Immature natural killer cell (primary cell): ENCODE measurements around the gene ELFN1. TPM values are rescaled to one million over a fixed set of nuclear protein-coding genes. Genes with fewer than 3 reads are reported as not detected.

Experiments used
- DNase-seq, 3 donors: peaks; one replicate each; pipeline ENCODE4 v3.0.0; 2022; ENCODE audit warnings: mixed read lengths in 1 of 3
- H3K27ac Mint-ChIP-seq, 6 donors: one replicate each; pipeline ENCODE4 v1.8.0; 2020; ENCODE audit warnings: mixed read lengths in 6 of 6, mild to moderate bottlenecking in 5 of 6, inconsistent platforms in 4 of 6, moderate library complexity in 3 of 6
- H3K27me3 Mint-ChIP-seq, 3 donors: one replicate each; pipeline ENCODE4 v1.8.0; 2020 to 2021; ENCODE audit warnings: low read depth in 3 of 3, mild to moderate bottlenecking in 3 of 3, mixed read lengths in 3 of 3, moderate library complexity in 3 of 3, inconsistent platforms in 1 of 3
- H3K36me3 Mint-ChIP-seq, 3 donors: one replicate each; pipeline ENCODE4 v1.8.0; 2020; ENCODE audit warnings: mixed read lengths in 3 of 3, inconsistent platforms in 2 of 3, mild to moderate bottlenecking in 2 of 3
- H3K4me1 Mint-ChIP-seq, 2 donors: one replicate each; pipeline ENCODE4 v1.8.0; 2020; ENCODE audit warnings: inconsistent platforms in 2 of 2, mild to moderate bottlenecking in 2 of 2, mixed read lengths in 2 of 2, moderate library complexity in 1 of 2
- H3K4me3 Mint-ChIP-seq, 5 donors: one replicate each; pipeline ENCODE4 v1.8.0; 2020; ENCODE audit warnings: mild to moderate bottlenecking in 5 of 5, mixed read lengths in 5 of 5, inconsistent platforms in 3 of 5, moderate library complexity in 3 of 5
- H3K9me3 Mint-ChIP-seq, 6 donors: one replicate each; pipeline ENCODE4 v1.8.0; 2020; ENCODE audit warnings: mild to moderate bottlenecking in 6 of 6, mixed read lengths in 6 of 6, inconsistent platforms in 4 of 6, moderate library complexity in 3 of 6
- polyA plus RNA-seq, 3 donors: library from polyadenylated mRNA; unstranded; fragments of 300-500 nt; fragmentation: Illumina TruSeq; gene quantifications; one replicate each; pipeline ENCODE4 v1.2.3, GENCODE V29; 2021

Gene ELFN1
- polyA plus RNA-seq, 3 donors from 2014 or later, result 0.08 TPM; not detected in 2

GRCh38 chr7:1670894-1671593 is 967 bp downstream of the ELFN1 start:
- H3K4me3 Mint-ChIP-seq, result no peak overlapping the region

GRCh38 chr7:1671594-1672451 is 1.7 kb downstream of the ELFN1 start:
- Mint-ChIP-seq H3K4me3 (no peak overlapping the region), H3K27me3 (peaks cover 7 to 13% (median 11%) of the 10 kb centered on the region in 3 donors), H3K4me1 (peaks cover 6 to 12% of the 10 kb centered on the region in 2 donors), H3K36me3 (no peaks in the 10 kb centered on the region), H3K9me3 (no peaks in the 10 kb centered on the region), H3K27ac (no peak overlapping the region)
- DNase-seq, result no peak

More at GRCh38 chr7:1670894-1671593, 967 bp downstream of the ELFN1 start:
- DNase-seq, result no peak
- Mint-ChIP-seq H3K27ac (no peak overlapping the region), H3K4me1 (peaks cover 6 to 12% of the 10 kb centered on the region in 2 donors), H3K9me3 (no peaks in the 10 kb centered on the region), H3K36me3 (no peaks in the 10 kb centered on the region), H3K27me3 (peaks cover 6 to 13% (median 11%) of the 10 kb centered on the region in 3 donors)

GRCh38 chr7:1672851-1673486 is 2.9 kb downstream of the ELFN1 start:
- Mint-ChIP-seq H3K36me3 (no peaks in the 10 kb centered on the region), H3K4me3 (no peak overlapping the region), H3K4me1 (peaks cover 6 to 10% of the 10 kb centered on the region in 2 donors), H3K9me3 (no peaks in the 10 kb centered on the region), H3K27me3 (peaks cover 11 to 13% (median 11%) of the 10 kb centered on the region in 3 donors), H3K27ac (no peak overlapping the region)
- DNase-seq, result no peak

- DNase-seq, result no peak
- Mint-ChIP-seq H3K9me3 (no peaks in the 10 kb centered on the region), H3K27ac (no peak overlapping the region), H3K36me3 (no peaks in the 10 kb centered on the region), H3K4me3 (no peak overlapping the region), H3K4me1 (peaks cover 5 to 6% of the 10 kb centered on the region in 2 donors), H3K27me3 (peaks cover 9 to 13% (median 11%) of the 10 kb centered on the region in 3 donors)
Observed at GRCh38 chr7:1673581-1674118, 3.6 kb downstream of the ELFN1 start.

- no peak overlapping the region for H3K27ac Mint-ChIP-seq
- H3K4me3 Mint-ChIP-seq, result no peak overlapping the region
- no peaks in the 10 kb centered on the region for H3K36me3 Mint-ChIP-seq
- peaks cover 5 to 13% (median 8%) of the 10 kb centered on the region in 3 donors for H3K27me3 Mint-ChIP-seq
- no peaks in the 10 kb centered on the region for H3K9me3 Mint-ChIP-seq
- no peak for DNase-seq
- peaks cover 0 to 3% of the 10 kb centered on the region in 2 donors for H3K4me1 Mint-ChIP-seq
Observed at GRCh38 chr7:1674161-1675035, 4.3 kb downstream of the ELFN1 start.

- Mint-ChIP-seq H3K4me3 (no peak overlapping the region), H3K9me3 (no peaks in the 10 kb centered on the region), H3K36me3 (no peaks in the 10 kb centered on the region), H3K27ac (no peak overlapping the region), H3K27me3 (peaks cover 5 to 13% (median 8%) of the 10 kb centered on the region in 3 donors), H3K4me1 (peaks cover 0 to 3% of the 10 kb centered on the region in 2 donors)
- DNase-seq, result no peak
Observed at GRCh38 chr7:1675036-1675671, 5.1 kb downstream of the ELFN1 start.

GRCh38 chr7:1675673-1676549 is 5.8 kb downstream of the ELFN1 start:
- H3K27ac Mint-ChIP-seq, result no peak overlapping the region
- no peak overlapping the region for H3K4me3 Mint-ChIP-seq
- DNase-seq, result no peak
- no peaks in the 10 kb centered on the region for H3K9me3 Mint-ChIP-seq
- H3K36me3 Mint-ChIP-seq, result no peaks in the 10 kb centered on the region
- peaks cover 5 to 15% (median 8%) of the 10 kb centered on the region in 3 donors for H3K27me3 Mint-ChIP-seq
- H3K4me1 Mint-ChIP-seq, result peaks cover 0 to 3% of the 10 kb centered on the region in 2 donors

- Mint-ChIP-seq H3K4me3 (no peak overlapping the region), H3K27me3 (peaks cover 2 to 11% (median 6%) of the 10 kb centered on the region in 3 donors), H3K27ac (no peak overlapping the region), H3K9me3 (no peaks in the 10 kb centered on the region), H3K36me3 (no peaks in the 10 kb centered on the region), H3K4me1 (no peaks in the 10 kb centered on the region)
- DNase-seq, result no peak
Observed at GRCh38 chr7:1676550-1677078, 6.5 kb downstream of the ELFN1 start.

- Mint-ChIP-seq H3K4me1 (no peaks in the 10 kb centered on the region), H3K27me3 (peaks cover 0 to 9% (median 9%) of the 10 kb centered on the region in 3 donors), H3K9me3 (peaks cover 0 to under 1% (median 0%) of the 10 kb centered on the region in 6 donors), H3K27ac (no peak overlapping the region), H3K4me3 (no peak overlapping the region), H3K36me3 (no peaks in the 10 kb centered on the region)
- no peak for DNase-seq
Observed at GRCh38 chr7:1677206-1678080, 7.4 kb downstream of the ELFN1 start.

- H3K36me3 Mint-ChIP-seq, result peaks cover 0 to 6% (median 3%) of the 10 kb centered on the region in 3 donors
- peaks cover 3 to 7% (median 6%) of the 10 kb centered on the region in 6 donors for H3K9me3 Mint-ChIP-seq
- no peak overlapping the region for H3K27ac Mint-ChIP-seq
- no peaks in the 10 kb centered on the region for H3K4me1 Mint-ChIP-seq
- H3K4me3 Mint-ChIP-seq, result no peak overlapping the region
- peaks cover 5 to 9% (median 5%) of the 10 kb centered on the region in 3 donors for H3K27me3 Mint-ChIP-seq
- DNase-seq, result no peak
Observed at GRCh38 chr7:1678081-1678543, 8.0 kb downstream of the ELFN1 start.
